Ovary (tissue), 9 donors: ENCODE results near the gene TRNP1. TPM values are rescaled to one million over a fixed set of nuclear protein-coding genes. Genes with fewer than 3 reads are reported as not detected.

Source experiments
- DNase-seq, 5 donors: peaks; one replicate each; pipeline ENCODE4 v3.0.0-alpha.2; 2019 to 2020
- H3K27ac ChIP-seq, 2 donors: fragments of 200-600 bp; one replicate each; pipeline versions ENCODE4 v1.5.1 to v1.8.0; 2019 to 2022
- H3K27me3 ChIP-seq: fragments of 200-600 bp; one replicate; pipeline ENCODE4 v1.8.0; 2022
- H3K36me3 ChIP-seq: fragments of 200-600 bp; sonication (generic); one replicate; pipeline ENCODE4 v1.5.1; 2019
- H3K4me1 ChIP-seq: one replicate; pipeline ENCODE4 v1.8.1; 2013; ENCODE audit warnings: mild to moderate bottlenecking, moderate library complexity; ENCODE audit not compliant: insufficient read depth
- H3K4me3 ChIP-seq: fragments of 200-600 bp; sonication (generic); one replicate; pipeline ENCODE4 v1.5.1; 2017
- H3K9me3 ChIP-seq, 2 donors: fragments of 200-600 bp in 1 of 2; sonication (generic) in 1 of 2; one replicate each; pipeline versions ENCODE4 v1.5.1 to v1.8.1; 2013 to 2019; ENCODE audit warnings: mild to moderate bottlenecking in 1 of 2, moderate library complexity in 1 of 2
- EP300 ChIP-seq: sonication (generic); formaldehyde crosslinking; IDR thresholded peaks from one replicate; pipeline ENCODE4 v1.6.1; 2017; ENCODE audit warnings: antibody characterized with exemption
- POLR2A ChIP-seq: fragments of 450-650 bp; IDR thresholded peaks from one replicate; pipeline ENCODE4 v1.6.1; 2017; ENCODE audit warnings: antibody characterized with exemption, mild to moderate bottlenecking, moderate library complexity
- WGBS, 3 donors: extraction: QIAGEN DNeasy Blood & Tissue Kit in 1 of 3; methylation state at CpG; one replicate each; pipeline versions ENCODE4 v1.1.5 to v1.1.7; 2013 to 2017; 5-methylcytosine and 5-hydroxymethylcytosine counted together
- intact Hi-C, 4 donors: fragments of 100-400 bp; cut with DNase I; formaldehyde crosslinking; loops; one replicate each; pipeline versions ENCODE4 v1.11.0 to v1.15.1; 2022 to 2023
- polyA plus RNA-seq, 2 donors: library from polyadenylated mRNA; stranded (reverse); fragments of 200-250 nt in 1 of 2; fragments of 350-450 nt in 1 of 2; fragmentation: Illumina TruSeq in 1 of 2; extraction: RNeasy Lipid Tissue Mini Kit (QIAGEN cat#74804) in 1 of 2; gene quantifications; one replicate each; pipeline ENCODE4 v1.2.3, GENCODE V29; 2013 to 2014
- total RNA-seq, 7 donors: library from RNA; depleted of rRNA in 2 of 7; stranded (reverse); fragments of >200 nt in 2 of 7; fragmentation: NEBNext Ultra II Directional in 3 of 7; extraction: Animal tissue kit (Norgen Biotek cat#: 25700) in 3 of 7; gene quantifications; one replicate each; pipeline versions ENCODE4 v1.1.0 to v1.2.4, GENCODE V29; 2016 to 2023
- TF ChIP-seq, protein P1 (sequence below), 3 donors: fragments of 450-650 bp in 2 of 3; fragments of 200-600 bp in 1 of 3; IDR thresholded peaks; one replicate each; pipeline versions ENCODE4 v1.5.1 to v1.8.0; 2016 to 2022; ENCODE audit warnings: antibody characterized with exemption in 3 of 3, mild to moderate bottlenecking in 1 of 3
- donor health status: DM: no; HTN: no; CAD: no; lungs with moderate emphysema.
- donor health status: DM: no; HTN: no; CAD: no.
- donor health status: Bipolar disorder and iron deficiency.
- donor health status: DM: yes; HTN: yes; CAD: no.
- donor health status: DM: no; HTN: no; CAD: no.
- donor health status: DM: yes; HTN: yes; CAD: no.

TRNP1 gene
- total and polyA plus RNA-seq, 9 donors = 0.25 to 23.8 (median 4.2) TPM

DNA sequence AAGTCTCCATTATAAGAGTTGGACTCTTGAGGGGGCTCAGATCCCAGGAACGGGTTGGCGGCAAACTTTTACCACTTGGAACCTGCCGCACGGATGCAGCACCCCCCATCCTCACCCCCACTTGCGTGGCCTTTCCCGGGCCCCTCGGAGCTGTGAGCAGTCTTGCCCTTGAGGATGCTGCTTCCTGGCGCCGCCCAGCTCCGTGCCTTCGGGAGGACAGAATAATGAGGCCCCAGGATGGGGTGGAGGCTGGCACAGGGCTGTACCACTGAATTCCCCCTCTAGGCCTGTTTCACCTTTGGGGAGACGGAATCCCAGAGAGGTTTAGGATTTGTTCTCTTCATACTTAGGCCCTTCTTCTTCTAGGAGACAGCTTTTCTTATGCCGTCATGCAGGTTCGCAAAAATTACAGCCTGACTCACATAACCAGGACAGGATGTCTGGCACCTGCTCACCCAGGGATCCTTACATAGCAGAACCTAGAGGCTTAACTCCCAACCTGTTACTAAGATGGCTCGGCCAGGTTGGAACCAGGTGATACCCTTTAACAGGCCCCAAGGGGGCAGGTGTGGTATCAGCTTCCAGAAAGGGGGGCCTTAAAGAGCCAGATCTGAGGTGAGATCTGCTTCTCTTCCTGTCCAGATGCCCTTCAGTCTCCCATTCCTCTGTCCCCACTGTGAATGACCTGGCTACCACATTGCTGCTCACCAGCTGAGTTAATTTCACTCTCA lies 1.5 kb downstream of the TRNP1 start:
- H3K27ac ChIP-seq = no peak overlapping the region
- intact Hi-C loops = loop anchor here in 3 of 4 donors (5.0 kb wide), 3 partner anchors 47 to 102 kb away; no protein-coding TSS in a partner anchor
- no peak for DNase-seq
- H3K4me1 ChIP-seq = peaks cover 12% of the 10 kb centered on the region
- TF ChIP-seq POLR2A (no peak), EP300 (no peak)
- TF ChIP-seq, protein P1, sequence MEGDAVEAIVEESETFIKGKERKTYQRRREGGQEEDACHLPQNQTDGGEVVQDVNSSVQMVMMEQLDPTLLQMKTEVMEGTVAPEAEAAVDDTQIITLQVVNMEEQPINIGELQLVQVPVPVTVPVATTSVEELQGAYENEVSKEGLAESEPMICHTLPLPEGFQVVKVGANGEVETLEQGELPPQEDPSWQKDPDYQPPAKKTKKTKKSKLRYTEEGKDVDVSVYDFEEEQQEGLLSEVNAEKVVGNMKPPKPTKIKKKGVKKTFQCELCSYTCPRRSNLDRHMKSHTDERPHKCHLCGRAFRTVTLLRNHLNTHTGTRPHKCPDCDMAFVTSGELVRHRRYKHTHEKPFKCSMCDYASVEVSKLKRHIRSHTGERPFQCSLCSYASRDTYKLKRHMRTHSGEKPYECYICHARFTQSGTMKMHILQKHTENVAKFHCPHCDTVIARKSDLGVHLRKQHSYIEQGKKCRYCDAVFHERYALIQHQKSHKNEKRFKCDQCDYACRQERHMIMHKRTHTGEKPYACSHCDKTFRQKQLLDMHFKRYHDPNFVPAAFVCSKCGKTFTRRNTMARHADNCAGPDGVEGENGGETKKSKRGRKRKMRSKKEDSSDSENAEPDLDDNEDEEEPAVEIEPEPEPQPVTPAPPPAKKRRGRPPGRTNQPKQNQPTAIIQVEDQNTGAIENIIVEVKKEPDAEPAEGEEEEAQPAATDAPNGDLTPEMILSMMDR (IDR thresholded peaks at IDR 0.05) = no peak
- H3K9me3 ChIP-seq = no peaks in the 10 kb centered on the region
- H3K36me3 ChIP-seq = no peaks in the 10 kb centered on the region
- no peaks in the 10 kb centered on the region for H3K27me3 ChIP-seq
- H3K4me3 ChIP-seq = peak overlapping the region; percentile 67
- 43 to 46% (median 45%) methylated on average over 15 of the region's 15 CpGs for whole genome bisulfite sequencing, 3 donors

DNA sequence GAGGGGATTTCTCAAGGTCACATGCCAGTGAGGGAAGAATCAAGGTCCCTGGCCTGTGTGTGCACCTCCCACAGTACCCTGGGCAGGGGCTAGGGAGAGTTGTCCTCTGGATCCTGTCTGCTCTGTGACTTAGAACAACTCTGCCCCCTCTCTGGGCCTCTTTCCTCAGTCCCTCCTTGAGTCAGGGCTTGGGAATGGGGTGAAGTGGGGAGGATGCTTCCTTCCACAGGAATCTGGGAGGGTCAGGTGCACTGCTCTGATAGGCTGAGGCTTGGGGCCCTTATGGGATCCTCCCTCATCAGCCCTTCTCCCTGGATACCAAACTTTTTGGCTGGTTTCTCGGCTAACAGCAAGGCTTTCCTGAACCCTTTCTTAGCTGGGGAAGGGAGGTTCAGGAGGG lies 2.5 kb downstream of the TRNP1 start:
- Histone ChIP-seq H3K27ac (no peak overlapping the region), H3K9me3 (no peaks in the 10 kb centered on the region), H3K36me3 (no peaks in the 10 kb centered on the region), H3K4me3 (no peak overlapping the region), H3K27me3 (no peaks in the 10 kb centered on the region), H3K4me1 (peaks cover 14% of the 10 kb centered on the region)
- 49 to 63% (median 50%) methylated on average over 1 of the region's 1 CpG for WGBS, 3 donors
- intact Hi-C loops = loop anchor here in 3 of 4 donors (5.0 kb wide), 3 partner anchors 46 to 101 kb away; no protein-coding TSS in a partner anchor
- TF ChIP-seq, protein P1 (IDR thresholded peaks at IDR 0.05) = no peak
- TF ChIP-seq EP300 = no peak
- TF ChIP-seq POLR2A = no peak
- DNase-seq = no peak

DNA sequence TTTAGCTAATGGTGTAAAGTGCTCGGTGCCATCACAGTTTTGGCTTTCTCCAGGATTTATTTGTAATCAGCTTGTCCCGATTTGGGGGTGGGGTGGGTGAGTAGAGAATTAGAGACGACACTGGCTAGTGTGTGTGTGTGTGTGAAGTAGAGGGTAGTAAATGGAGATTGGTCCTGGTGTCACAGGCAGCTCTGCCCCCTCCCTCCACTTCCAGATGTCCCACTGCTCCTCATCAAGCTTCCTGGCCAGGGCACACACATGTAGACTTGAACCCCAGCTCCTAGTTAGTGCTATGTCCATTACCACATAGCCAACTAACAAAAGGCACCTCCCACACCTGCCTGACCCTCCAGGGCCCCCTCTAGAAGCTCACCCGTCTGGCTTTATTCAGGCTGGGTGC lies 3.2 kb downstream of the TRNP1 start:
- Histone ChIP-seq H3K27ac (no peak overlapping the region), H3K4me3 (no peak overlapping the region), H3K36me3 (no peaks in the 10 kb centered on the region), H3K27me3 (no peaks in the 10 kb centered on the region), H3K4me1 (peaks cover 14% of the 10 kb centered on the region), H3K9me3 (no peaks in the 10 kb centered on the region)
- intact Hi-C loops = loop anchor here in 3 of 4 donors (5.0 kb wide), 3 partner anchors 46 to 101 kb away; no protein-coding TSS in a partner anchor
- no peak for TF ChIP-seq EP300
- TF ChIP-seq, protein P1 (IDR thresholded peaks at IDR 0.05) = no peak
- no peak for TF ChIP-seq POLR2A
- no peak for DNase-seq
- 70 to 77% (median 74%) methylated on average over 4 of the region's 4 CpGs for WGBS, 3 donors

DNA sequence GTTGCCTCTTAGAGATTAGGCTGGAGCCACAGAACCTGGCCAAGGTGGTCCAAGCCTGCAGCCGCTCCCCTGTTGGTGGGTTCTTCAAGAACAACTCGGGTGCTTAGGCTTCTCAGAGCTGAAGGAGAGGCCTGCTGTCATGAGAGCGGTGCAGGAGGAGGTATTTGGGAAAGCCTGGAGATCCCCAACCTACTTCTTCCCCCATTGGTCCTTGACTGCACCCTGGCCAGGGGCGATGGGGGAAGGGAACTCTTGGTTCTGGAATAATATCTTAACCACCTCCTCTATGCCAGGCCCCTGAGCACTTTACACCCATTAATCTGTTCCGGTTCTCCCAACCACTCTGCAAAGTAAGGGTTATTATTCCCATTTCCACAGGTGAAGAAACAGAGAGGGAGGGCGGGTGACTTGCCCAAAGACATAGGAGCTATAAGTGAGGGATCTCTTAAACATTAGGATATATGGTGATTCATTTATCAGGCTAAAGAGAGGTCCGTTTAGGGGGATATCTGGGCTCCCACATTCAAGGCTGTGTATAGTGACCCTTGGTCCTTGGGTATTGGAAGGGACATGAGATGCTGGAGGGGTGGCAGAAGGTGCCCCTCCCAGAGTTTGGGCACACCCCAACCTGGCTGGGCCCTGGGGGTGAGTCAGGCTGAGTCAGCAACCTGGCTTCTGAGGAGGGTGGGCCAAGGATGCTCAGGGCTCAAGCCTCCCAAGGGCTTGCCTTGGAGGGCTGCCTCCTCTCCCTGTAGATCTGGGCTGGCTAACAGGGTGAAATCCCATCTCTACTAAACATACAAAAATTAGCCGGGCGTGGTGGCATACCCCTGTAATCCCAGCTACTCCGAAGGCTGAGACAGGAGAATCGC lies 5.2 kb downstream of the TRNP1 start:
- Histone ChIP-seq H3K36me3 (no peaks in the 10 kb centered on the region), H3K27me3 (no peaks in the 10 kb centered on the region), H3K27ac (no peak overlapping the region), H3K4me3 (no peak overlapping the region), H3K9me3 (no peaks in the 10 kb centered on the region), H3K4me1 (peaks cover 13% of the 10 kb centered on the region)
- no peak for DNase-seq
- intact Hi-C loops = loop anchor here in 3 of 4 donors (5.0 kb wide), 3 partner anchors 44 to 99 kb away; no protein-coding TSS in a partner anchor
- TF ChIP-seq EP300 (no peak), POLR2A (no peak)
- TF ChIP-seq, protein P1 (IDR thresholded peaks at IDR 0.05) = no peak
- 80 to 89% (median 89%) methylated on average over 11 of the region's 11 CpGs for WGBS, 3 donors
